Globus pallidus (tissue), 1 donor: ENCODE results near the gene SERPINA9.
"Not testable (repeated sequence)": the region's sequence is repeated elsewhere in the genome, so short reads cannot be mapped to it uniquely, and the experiment has no call there.

Experiments
- DNase-seq: peaks from one replicate; pipeline ENCODE4 v3.0.0-alpha.2; 2015; ENCODE audit warnings: low spot score

Gene SERPINA9

DNA sequence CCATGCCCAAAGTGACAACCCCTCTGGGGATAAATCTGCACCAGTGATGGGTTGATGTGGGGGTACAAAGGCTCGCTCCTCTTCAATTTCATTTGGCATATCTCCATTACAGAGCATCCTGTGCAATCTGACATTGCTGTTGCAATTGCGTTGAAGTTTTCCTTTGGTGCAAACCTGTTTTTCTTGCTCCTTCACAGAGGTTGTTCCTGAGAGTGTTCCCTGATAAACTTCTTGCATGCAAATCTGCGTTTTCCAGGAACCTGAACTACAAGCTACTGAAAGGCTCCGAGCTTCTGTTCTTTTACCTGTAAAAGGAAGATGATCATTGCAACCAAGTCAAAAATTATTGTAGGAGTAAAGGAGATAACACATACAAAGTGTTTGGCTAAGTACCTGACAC, 49.5 kb downstream of the SERPINA9 start:
- DNase-seq, result no peak

DNA sequence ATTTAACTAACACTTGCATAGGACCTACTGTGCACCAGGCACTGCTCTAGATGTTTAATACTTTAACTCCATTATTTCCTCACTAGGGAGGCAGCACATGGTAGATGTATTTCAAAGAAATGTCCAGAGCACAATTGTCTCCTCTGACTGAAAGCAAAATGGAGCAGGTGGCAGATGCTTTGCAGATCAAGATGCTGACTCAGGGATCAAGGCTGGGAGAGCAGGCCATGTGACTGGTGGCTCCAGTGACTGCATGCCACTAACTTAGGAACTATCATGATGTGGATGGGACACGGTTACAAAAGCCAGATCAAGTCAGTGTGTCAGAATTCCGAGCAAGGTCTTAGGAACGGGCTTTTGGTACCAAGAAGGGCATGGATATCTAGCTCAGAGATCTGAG, 51.6 kb downstream of the SERPINA9 start:
- no peak for DNase-seq

DNA sequence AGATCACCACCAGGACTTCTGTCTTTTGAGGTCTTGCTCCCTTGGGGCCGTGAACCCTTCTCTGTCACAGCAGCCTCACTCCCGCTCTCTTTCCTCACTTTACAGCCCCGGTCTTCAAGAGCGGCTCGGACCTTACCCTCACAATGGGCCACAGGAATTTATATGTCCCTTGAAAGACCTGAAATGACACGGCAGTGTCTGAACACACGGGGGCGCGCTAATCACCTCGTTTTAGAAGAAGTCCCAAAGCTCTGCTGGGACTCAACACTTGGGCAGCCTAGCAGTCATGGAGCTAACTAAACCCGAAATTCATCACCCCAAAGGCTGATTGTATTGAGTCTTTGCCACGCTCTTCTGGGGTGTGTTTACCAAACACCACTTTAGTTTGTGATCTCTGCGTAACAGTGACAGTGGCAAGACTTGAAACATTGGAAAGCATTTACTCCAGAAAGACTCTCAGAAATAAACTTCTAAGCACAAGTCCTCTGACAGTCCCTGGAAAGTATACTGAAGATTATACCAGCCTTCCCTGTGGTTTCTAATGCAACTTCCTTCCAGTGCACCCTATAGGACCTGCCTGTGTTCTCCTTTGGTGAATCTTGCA, 52.4 kb downstream of the SERPINA9 start:
- peak; percentile 63 for DNase-seq

DNA sequence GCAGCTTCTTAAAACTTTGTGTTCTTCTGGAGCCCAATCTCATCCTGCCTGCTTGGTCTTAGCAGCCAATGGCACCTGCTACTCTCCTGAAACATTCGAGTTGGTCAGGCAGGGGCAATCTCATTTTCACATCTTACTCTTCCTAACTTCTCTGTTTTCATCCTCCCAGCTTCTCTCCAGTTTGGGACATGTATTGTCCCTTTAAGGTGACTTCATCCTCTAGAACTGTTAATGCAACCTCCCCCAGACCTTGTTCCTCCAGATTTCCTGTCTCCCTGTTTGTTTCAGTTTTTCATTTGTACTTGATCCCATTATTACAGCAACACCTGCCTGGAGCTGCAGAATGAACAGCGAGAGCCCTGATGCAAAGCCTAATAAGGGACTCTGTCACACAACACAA, 54.7 kb downstream of the SERPINA9 start:
- DNase-seq, result no peak

DNA sequence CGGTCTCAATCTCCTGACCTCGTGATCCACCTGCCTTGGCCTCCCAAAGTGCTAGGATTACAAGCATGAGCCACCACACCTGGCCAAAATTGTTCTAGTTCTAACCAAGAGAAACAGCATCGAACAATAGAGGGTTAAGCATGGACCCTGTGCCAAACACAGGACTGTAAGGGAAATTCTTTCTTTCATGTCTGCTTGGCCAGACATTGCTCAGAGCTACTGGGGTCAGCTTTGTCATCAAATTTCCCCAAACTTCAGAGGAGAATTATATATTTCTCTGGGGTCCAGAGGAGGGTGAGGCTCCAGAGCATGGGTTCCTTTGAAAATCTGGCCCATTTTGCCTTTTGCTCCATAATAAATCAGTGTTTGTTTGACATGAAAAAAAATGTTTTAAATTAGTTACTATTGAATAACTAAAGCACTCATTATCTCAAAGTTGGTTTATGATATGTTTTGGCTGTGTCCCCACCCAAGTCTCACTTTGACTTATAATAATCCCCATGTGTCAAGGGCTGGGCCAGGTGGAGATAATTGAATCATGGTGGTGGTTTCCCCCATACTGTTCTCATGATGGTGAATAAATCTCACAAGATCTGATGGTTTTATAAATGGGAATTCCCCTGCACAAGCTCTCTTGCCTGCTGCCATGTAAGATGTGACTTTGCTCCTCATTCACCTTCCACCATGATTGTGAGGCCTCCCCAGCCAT, 58.3 kb downstream of the SERPINA9 start:
- not testable (repeated sequence) for DNase-seq
